ENCODE data around the gene MC5R. TPM values are rescaled to one million over a fixed set of nuclear protein-coding genes. Genes with fewer than 3 reads are reported as not detected.

MC5R gene
- polyA plus RNA-seq, 1 of the 3 experiments (the other 2 are of a cell fraction), result not detected

DNA sequence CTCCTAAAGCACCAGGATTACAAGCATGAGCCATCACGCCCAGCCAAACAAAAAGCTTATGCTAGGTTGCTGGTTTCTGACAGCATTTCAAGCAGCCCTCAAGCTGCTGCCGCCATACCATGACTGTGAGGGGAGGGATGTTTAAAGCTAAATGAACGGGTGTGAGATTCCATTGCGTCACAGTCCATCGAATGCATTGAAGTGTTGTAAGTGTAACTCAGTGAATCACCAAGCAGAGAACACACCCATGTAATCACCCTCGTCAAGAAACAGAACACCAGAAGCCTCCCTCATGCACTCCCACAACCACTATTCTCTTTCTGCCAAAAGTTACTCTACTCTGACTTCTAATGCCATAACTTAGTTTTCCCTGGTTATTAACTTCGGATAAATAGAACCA, 32.8 kb upstream of the MC5R start:
- H3K4me3 ChIP-seq (ENCODE audit: low read depth in 2 of 2, low read length in 1 of 2), result no peak overlapping the region
- no peaks in the 10 kb centered on the region for H4K20me1 ChIP-seq (ENCODE audit: insufficient read depth)
- no peak overlapping the region for H3K4me2 ChIP-seq
- peaks cover 8% of the 10 kb centered on the region; the same call in 1 of the 2 replicates for H3K27me3 ChIP-seq (ENCODE audit: insufficient read depth)
- H3K36me3 ChIP-seq (replicated peaks in 1 of 2; ENCODE audit: control insufficient read depth in 1 of 2, insufficient read depth in 2 of 2, low read length in 1 of 2), result no peaks in the 10 kb centered on the region
- CTCF ChIA-PET, result interaction anchor here (1.6 kb wide), 1 partner anchor 21 kb away, joined by 6 read pairs; no protein-coding TSS in a partner anchor
- 4% methylated on average over 6 of the region's 7 CpGs for WGBS (ENCODE audit: low lambda C conversion rate)
- no peak overlapping the region for H2AFZ ChIP-seq (ENCODE audit: low read depth)
- peaks cover 2% of the 10 kb centered on the region for H3F3A ChIP-seq (replicated peaks; ENCODE audit: insufficient read depth)
- TF ChIP-seq ELF1 (IDR thresholded peaks at IDR 0.05) (no peak), MEF2A (IDR thresholded peaks at IDR 0.05; ENCODE audit: borderline replicate concordance, low read depth) (no peak), FOXJ3 (CRISPR knock-in tag; IDR thresholded peaks at IDR 0.05) (no peak), YY1 (IDR thresholded peaks at IDR 0.05; ENCODE audit: low read depth) (no peak)
- TF ChIP-seq, protein P1, sequence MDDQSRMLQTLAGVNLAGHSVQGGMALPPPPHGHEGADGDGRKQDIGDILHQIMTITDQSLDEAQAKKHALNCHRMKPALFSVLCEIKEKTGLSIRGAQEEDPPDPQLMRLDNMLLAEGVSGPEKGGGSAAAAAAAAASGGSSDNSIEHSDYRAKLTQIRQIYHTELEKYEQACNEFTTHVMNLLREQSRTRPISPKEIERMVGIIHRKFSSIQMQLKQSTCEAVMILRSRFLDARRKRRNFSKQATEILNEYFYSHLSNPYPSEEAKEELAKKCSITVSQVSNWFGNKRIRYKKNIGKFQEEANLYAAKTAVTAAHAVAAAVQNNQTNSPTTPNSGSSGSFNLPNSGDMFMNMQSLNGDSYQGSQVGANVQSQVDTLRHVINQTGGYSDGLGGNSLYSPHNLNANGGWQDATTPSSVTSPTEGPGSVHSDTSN (IDR thresholded peaks at IDR 0.05), result no peak
- TF ChIP-seq, protein P2, sequence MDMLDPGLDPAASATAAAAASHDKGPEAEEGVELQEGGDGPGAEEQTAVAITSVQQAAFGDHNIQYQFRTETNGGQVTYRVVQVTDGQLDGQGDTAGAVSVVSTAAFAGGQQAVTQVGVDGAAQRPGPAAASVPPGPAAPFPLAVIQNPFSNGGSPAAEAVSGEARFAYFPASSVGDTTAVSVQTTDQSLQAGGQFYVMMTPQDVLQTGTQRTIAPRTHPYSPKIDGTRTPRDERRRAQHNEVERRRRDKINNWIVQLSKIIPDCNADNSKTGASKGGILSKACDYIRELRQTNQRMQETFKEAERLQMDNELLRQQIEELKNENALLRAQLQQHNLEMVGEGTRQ (IDR thresholded peaks at IDR 0.05; ENCODE audit: borderline replicate concordance, low read depth, low read length), result no peak
- TF ChIP-seq, protein P3, sequence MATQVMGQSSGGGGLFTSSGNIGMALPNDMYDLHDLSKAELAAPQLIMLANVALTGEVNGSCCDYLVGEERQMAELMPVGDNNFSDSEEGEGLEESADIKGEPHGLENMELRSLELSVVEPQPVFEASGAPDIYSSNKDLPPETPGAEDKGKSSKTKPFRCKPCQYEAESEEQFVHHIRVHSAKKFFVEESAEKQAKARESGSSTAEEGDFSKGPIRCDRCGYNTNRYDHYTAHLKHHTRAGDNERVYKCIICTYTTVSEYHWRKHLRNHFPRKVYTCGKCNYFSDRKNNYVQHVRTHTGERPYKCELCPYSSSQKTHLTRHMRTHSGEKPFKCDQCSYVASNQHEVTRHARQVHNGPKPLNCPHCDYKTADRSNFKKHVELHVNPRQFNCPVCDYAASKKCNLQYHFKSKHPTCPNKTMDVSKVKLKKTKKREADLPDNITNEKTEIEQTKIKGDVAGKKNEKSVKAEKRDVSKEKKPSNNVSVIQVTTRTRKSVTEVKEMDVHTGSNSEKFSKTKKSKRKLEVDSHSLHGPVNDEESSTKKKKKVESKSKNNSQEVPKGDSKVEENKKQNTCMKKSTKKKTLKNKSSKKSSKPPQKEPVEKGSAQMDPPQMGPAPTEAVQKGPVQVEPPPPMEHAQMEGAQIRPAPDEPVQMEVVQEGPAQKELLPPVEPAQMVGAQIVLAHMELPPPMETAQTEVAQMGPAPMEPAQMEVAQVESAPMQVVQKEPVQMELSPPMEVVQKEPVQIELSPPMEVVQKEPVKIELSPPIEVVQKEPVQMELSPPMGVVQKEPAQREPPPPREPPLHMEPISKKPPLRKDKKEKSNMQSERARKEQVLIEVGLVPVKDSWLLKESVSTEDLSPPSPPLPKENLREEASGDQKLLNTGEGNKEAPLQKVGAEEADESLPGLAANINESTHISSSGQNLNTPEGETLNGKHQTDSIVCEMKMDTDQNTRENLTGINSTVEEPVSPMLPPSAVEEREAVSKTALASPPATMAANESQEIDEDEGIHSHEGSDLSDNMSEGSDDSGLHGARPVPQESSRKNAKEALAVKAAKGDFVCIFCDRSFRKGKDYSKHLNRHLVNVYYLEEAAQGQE (IDR thresholded peaks at IDR 0.05; ENCODE audit: low read depth, low read length), result no peak
- H3K9me2 ChIP-seq, result no peaks in the 10 kb centered on the region
- no peaks in the 10 kb centered on the region for H3K9me3 ChIP-seq
- no peak overlapping the region for H3K27ac ChIP-seq (ENCODE audit: low read depth in 2 of 2, low read length in 1 of 2)
- H3K9ac ChIP-seq, result no peak overlapping the region
- no peak for DNase-seq
- no peaks in the 10 kb centered on the region for H3K79me2 ChIP-seq (ENCODE audit: insufficient read depth)
- no peaks in the 10 kb centered on the region for H3K4me1 ChIP-seq (ENCODE audit: control insufficient read depth in 1 of 2, insufficient read depth in 2 of 2, low read depth in 1 of 2, low read length in 1 of 2)
- POLR2A ChIA-PET, result no interaction called here

DNA sequence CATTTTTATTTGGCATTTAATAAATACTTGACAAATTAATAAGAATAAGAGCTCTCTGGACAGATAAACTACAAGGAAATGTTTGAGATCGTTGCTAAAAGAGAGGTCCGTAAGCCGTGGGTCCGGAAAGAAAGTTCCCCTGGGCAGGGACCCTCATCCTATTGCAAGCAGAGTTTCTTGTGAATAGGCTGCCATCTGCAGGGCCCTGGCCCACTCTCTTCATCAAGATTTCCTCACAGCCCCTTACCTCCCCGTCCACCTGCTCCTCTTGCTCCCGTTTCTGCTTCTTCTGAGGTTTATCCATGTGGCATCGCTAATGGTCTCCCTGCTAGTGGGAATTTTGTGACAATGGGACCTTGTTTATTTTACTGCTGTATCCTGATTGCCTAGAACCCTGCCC, 30.1 kb upstream of the MC5R start:
- Histone ChIP-seq H3K27me3 (ENCODE audit: insufficient read depth) (peaks cover 8% of the 10 kb centered on the region; the same call in 1 of the 2 replicates), H3K4me3 (ENCODE audit: low read depth in 2 of 2, low read length in 1 of 2) (no peak overlapping the region), H3K79me2 (ENCODE audit: insufficient read depth) (no peaks in the 10 kb centered on the region), H4K20me1 (ENCODE audit: insufficient read depth) (no peaks in the 10 kb centered on the region), H3K4me1 (ENCODE audit: control insufficient read depth in 1 of 2, insufficient read depth in 2 of 2, low read depth in 1 of 2, low read length in 1 of 2) (no peaks in the 10 kb centered on the region; a peak in 1 of 4 replicates), H3K4me2 (no peak overlapping the region), H3K27ac (ENCODE audit: low read depth in 2 of 2, low read length in 1 of 2) (no peak overlapping the region), H3K9ac (no peak overlapping the region), H3K36me3 (replicated peaks in 1 of 2; ENCODE audit: control insufficient read depth in 1 of 2, insufficient read depth in 2 of 2, low read length in 1 of 2) (no peaks in the 10 kb centered on the region), H2AFZ (ENCODE audit: low read depth) (no peak overlapping the region), H3K9me3 (no peaks in the 10 kb centered on the region), H3F3A (replicated peaks; ENCODE audit: insufficient read depth) (peaks cover 2% of the 10 kb centered on the region), H3K9me2 (no peaks in the 10 kb centered on the region)
- no peak for DNase-seq
- ChIA-PET CTCF (no interaction called here), POLR2A (no interaction called here)
- WGBS (ENCODE audit: low lambda C conversion rate), result 14% methylated on average over 7 of the region's 7 CpGs
- TF ChIP-seq, protein P2 (IDR thresholded peaks at IDR 0.05; ENCODE audit: borderline replicate concordance, low read depth, low read length), result no peak
- TF ChIP-seq EZH2phosphoT487 (IDR thresholded peaks at IDR 0.05; ENCODE audit: borderline replicate concordance, low read depth), result no peak
- TF ChIP-seq GABPA (IDR thresholded peaks at IDR 0.05; ENCODE audit: low read depth), result no peak
- TF ChIP-seq, protein P3 (IDR thresholded peaks at IDR 0.05; ENCODE audit: low read depth, low read length), result no peak
- no peak for TF ChIP-seq MEF2A (IDR thresholded peaks at IDR 0.05; ENCODE audit: borderline replicate concordance, low read depth)
- TF ChIP-seq NFIC (IDR thresholded peaks at IDR 0.05; ENCODE audit: borderline replicate concordance), result no peak
- TF ChIP-seq YY1 (IDR thresholded peaks at IDR 0.05; ENCODE audit: low read depth), result no peak
- TF ChIP-seq, protein P1 (IDR thresholded peaks at IDR 0.05), result no peak
- no peak for TF ChIP-seq RXRA (IDR thresholded peaks at IDR 0.05; ENCODE audit: borderline replicate concordance, low read depth)
- TF ChIP-seq ELF1 (IDR thresholded peaks at IDR 0.05), result no peak
- TF ChIP-seq, protein P4, sequence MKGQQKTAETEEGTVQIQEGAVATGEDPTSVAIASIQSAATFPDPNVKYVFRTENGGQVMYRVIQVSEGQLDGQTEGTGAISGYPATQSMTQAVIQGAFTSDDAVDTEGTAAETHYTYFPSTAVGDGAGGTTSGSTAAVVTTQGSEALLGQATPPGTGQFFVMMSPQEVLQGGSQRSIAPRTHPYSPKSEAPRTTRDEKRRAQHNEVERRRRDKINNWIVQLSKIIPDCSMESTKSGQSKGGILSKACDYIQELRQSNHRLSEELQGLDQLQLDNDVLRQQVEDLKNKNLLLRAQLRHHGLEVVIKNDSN (IDR thresholded peaks at IDR 0.05; ENCODE audit: borderline replicate concordance, low read depth), result no peak
- TF ChIP-seq NRF1 (IDR thresholded peaks at IDR 0.05; ENCODE audit: low read depth, low read length), result no peak
